ENCODE data around the gene USP9X.
"Not testable (repeated sequence)": the region's sequence is repeated elsewhere in the genome, so short reads cannot be mapped to it uniquely, and the experiment has no call there.

USP9X gene

DNA sequence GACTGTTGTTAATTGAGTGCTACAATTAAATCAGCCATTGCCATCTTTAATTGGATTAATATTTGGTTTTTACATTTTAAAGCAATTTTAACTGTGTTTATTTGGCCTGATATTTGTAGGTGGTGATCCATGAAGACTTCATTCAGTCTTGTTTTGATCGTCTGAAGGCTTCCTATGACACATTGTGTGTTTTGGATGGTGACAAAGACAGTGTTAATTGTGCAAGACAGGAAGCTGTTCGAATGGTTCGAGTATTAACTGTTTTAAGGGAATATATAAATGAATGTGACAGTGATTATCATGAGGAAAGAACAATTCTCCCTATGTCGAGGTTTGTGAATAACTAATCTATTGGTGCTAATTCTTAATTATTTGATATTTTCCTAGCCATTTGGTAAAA lies 82.6 kb downstream of the USP9X start:
- peaks cover 39 to 43% of the 10 kb centered on the region in 2 donors for H3K36me3 ChIP-seq (ENCODE audit: control insufficient read depth in 2 of 2, insufficient read depth in 2 of 2, low read length in 2 of 2)
- H3K9me3 ChIP-seq (ENCODE audit: control insufficient read depth in 2 of 2, low read length in 2 of 2), result no peaks in the 10 kb centered on the region
- H3K27ac ChIP-seq (ENCODE audit: low read depth in 2 of 2, low read length in 2 of 2), result no peak overlapping the region
- H3K9ac ChIP-seq (ENCODE audit: low read depth in 1 of 2, low read length in 2 of 2), result no peak overlapping the region
- no peaks in the 10 kb centered on the region for H3K27me3 ChIP-seq (ENCODE audit: control insufficient read depth in 2 of 2, insufficient read depth in 2 of 2, low read length in 2 of 2)
- no peaks in the 10 kb centered on the region for H3K4me1 ChIP-seq (ENCODE audit: control insufficient read depth in 2 of 2, insufficient read depth in 2 of 2, low read length in 2 of 2)
- H3K4me3 ChIP-seq (ENCODE audit: low read length in 2 of 2), result no peak overlapping the region

DNA sequence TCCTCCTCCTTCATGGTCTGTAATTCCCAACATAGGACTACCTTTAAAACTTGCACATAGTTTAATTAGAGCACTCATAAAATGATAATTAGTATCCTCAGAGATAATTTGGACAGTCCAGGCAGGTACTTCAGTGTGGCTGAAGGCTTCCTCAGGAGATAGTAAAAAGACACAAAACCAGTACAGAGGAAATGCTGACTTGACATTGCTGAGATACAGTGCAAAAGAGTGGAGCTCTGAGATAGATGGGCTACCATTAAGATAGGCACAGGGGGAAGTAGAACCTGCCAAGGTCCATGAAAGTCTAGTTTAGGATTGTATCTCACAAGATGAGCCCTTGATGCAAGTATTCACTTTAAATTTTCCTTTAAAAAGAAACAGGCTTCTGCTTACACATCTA lies 91.0 kb downstream of the USP9X start:
- no peaks in the 10 kb centered on the region for H3K27me3 ChIP-seq (ENCODE audit: control insufficient read depth in 2 of 2, insufficient read depth in 2 of 2, low read length in 2 of 2)
- H3K9me3 ChIP-seq (ENCODE audit: control insufficient read depth in 2 of 2, low read length in 2 of 2), result no peaks in the 10 kb centered on the region
- no peak overlapping the region for H3K9ac ChIP-seq (ENCODE audit: low read depth in 1 of 2, low read length in 2 of 2)
- peaks cover 3% of the 10 kb centered on the region in 2 donors for H3K4me1 ChIP-seq (ENCODE audit: control insufficient read depth in 2 of 2, insufficient read depth in 2 of 2, low read length in 2 of 2)
- H3K4me3 ChIP-seq (ENCODE audit: low read length in 2 of 2), result no peak overlapping the region
- no peak overlapping the region for H3K27ac ChIP-seq (ENCODE audit: low read depth in 2 of 2, low read length in 2 of 2)
- H3K36me3 ChIP-seq (ENCODE audit: control insufficient read depth in 2 of 2, insufficient read depth in 2 of 2, low read length in 2 of 2), result peaks cover 3 to 16% of the 10 kb centered on the region in 2 donors

GRCh38 chrX:41177297-41177696 lies 92.1 kb downstream of the USP9X start:
- Histone ChIP-seq H3K9me3 (ENCODE audit: control insufficient read depth in 2 of 2, low read length in 2 of 2) (no peaks in the 10 kb centered on the region), H3K9ac (ENCODE audit: low read depth in 1 of 2, low read length in 2 of 2) (no peak overlapping the region), H3K27me3 (ENCODE audit: control insufficient read depth in 2 of 2, insufficient read depth in 2 of 2, low read length in 2 of 2) (no peaks in the 10 kb centered on the region), H3K4me1 (ENCODE audit: control insufficient read depth in 2 of 2, insufficient read depth in 2 of 2, low read length in 2 of 2) (peaks cover 3% of the 10 kb centered on the region in 2 donors), H3K36me3 (ENCODE audit: control insufficient read depth in 2 of 2, insufficient read depth in 2 of 2, low read length in 2 of 2) (peaks cover 0 to 12% of the 10 kb centered on the region in 2 donors), H3K27ac (ENCODE audit: low read depth in 2 of 2, low read length in 2 of 2) (no peak overlapping the region), H3K4me3 (ENCODE audit: low read length in 2 of 2) (no peak overlapping the region)

DNA sequence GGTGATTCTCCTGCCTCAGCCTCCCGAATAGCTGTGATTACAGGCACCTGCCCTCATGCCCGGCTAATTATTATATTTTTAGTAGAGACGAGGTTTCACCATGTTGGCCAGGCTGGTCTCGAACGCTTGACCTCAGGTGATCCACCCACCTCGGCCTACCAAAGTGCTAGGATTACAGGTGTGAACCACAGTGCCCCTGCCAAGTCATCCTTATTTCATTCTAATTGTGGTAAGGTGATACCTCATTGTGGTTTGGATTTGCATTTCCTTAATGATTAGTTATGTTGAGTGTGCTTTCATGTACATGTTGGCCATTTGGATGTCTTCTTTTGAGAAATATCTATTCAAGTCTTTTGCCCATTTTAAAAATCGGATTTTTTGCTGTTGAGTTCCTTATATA lies 93.0 kb downstream of the USP9X start:
- Histone ChIP-seq H3K36me3 (ENCODE audit: control insufficient read depth in 2 of 2, insufficient read depth in 2 of 2, low read length in 2 of 2) (peaks cover 0 to 10% of the 10 kb centered on the region in 2 donors), H3K4me1 (ENCODE audit: control insufficient read depth in 2 of 2, insufficient read depth in 2 of 2, low read length in 2 of 2) (peaks cover 3% of the 10 kb centered on the region in 2 donors), H3K4me3 (ENCODE audit: low read length in 2 of 2) (no peak overlapping the region), H3K9ac (ENCODE audit: low read depth in 1 of 2, low read length in 2 of 2) (no peak overlapping the region), H3K27ac (ENCODE audit: low read depth in 2 of 2, low read length in 2 of 2) (no peak overlapping the region), H3K9me3 (ENCODE audit: control insufficient read depth in 2 of 2, low read length in 2 of 2) (no peaks in the 10 kb centered on the region), H3K27me3 (ENCODE audit: control insufficient read depth in 2 of 2, insufficient read depth in 2 of 2, low read length in 2 of 2) (no peaks in the 10 kb centered on the region)

- H3K9ac ChIP-seq (ENCODE audit: low read depth in 1 of 2, low read length in 2 of 2), result no peak overlapping the region
- H3K4me1 ChIP-seq (ENCODE audit: control insufficient read depth in 2 of 2, insufficient read depth in 2 of 2, low read length in 2 of 2), result peaks cover 3% of the 10 kb centered on the region in 2 donors
- no peak overlapping the region for H3K27ac ChIP-seq (ENCODE audit: low read depth in 2 of 2, low read length in 2 of 2)
- no peak overlapping the region for H3K4me3 ChIP-seq (ENCODE audit: low read length in 2 of 2)
- no peaks in the 10 kb centered on the region for H3K27me3 ChIP-seq (ENCODE audit: control insufficient read depth in 2 of 2, insufficient read depth in 2 of 2, low read length in 2 of 2)
- peaks cover 5 to 11% of the 10 kb centered on the region in 2 donors for H3K36me3 ChIP-seq (ENCODE audit: control insufficient read depth in 2 of 2, insufficient read depth in 2 of 2, low read length in 2 of 2)
- H3K9me3 ChIP-seq (ENCODE audit: control insufficient read depth in 2 of 2, low read length in 2 of 2), result no peaks in the 10 kb centered on the region
These were observed 95.1 kb downstream of the USP9X start for GRCh38 chrX:41180194-41180908.

GRCh38 chrX:41184312-41184711 lies 99.1 kb downstream of the USP9X start:
- Histone ChIP-seq H3K36me3 (ENCODE audit: control insufficient read depth in 2 of 2, insufficient read depth in 2 of 2, low read length in 2 of 2) (peaks cover 23 to 25% of the 10 kb centered on the region in 2 donors), H3K9me3 (ENCODE audit: control insufficient read depth in 2 of 2, low read length in 2 of 2) (no peaks in the 10 kb centered on the region), H3K4me3 (ENCODE audit: low read length in 2 of 2) (no peak overlapping the region), H3K4me1 (ENCODE audit: control insufficient read depth in 2 of 2, insufficient read depth in 2 of 2, low read length in 2 of 2) (peaks cover 3% of the 10 kb centered on the region in 2 donors), H3K27ac (ENCODE audit: low read depth in 2 of 2, low read length in 2 of 2) (no peak overlapping the region), H3K9ac (ENCODE audit: low read depth in 1 of 2, low read length in 2 of 2) (no peak overlapping the region), H3K27me3 (ENCODE audit: control insufficient read depth in 2 of 2, insufficient read depth in 2 of 2, low read length in 2 of 2) (no peaks in the 10 kb centered on the region)

GRCh38 chrX:41186946-41187345 lies 101.7 kb downstream of the USP9X start:
- peaks cover 31 to 40% of the 10 kb centered on the region in 2 donors for H3K36me3 ChIP-seq (ENCODE audit: control insufficient read depth in 2 of 2, insufficient read depth in 2 of 2, low read length in 2 of 2)
- not testable (repeated sequence) for H3K9me3 ChIP-seq (ENCODE audit: control insufficient read depth in 2 of 2, low read length in 2 of 2); H3K9ac ChIP-seq (ENCODE audit: low read depth in 1 of 2, low read length in 2 of 2); H3K27ac ChIP-seq (ENCODE audit: low read depth in 2 of 2, low read length in 2 of 2); H3K4me1 ChIP-seq (ENCODE audit: control insufficient read depth in 2 of 2, insufficient read depth in 2 of 2, low read length in 2 of 2); H3K27me3 ChIP-seq (ENCODE audit: control insufficient read depth in 2 of 2, insufficient read depth in 2 of 2, low read length in 2 of 2); H3K4me3 ChIP-seq (ENCODE audit: low read length in 2 of 2)

GRCh38 chrX:41189156-41189555 lies 103.9 kb downstream of the USP9X start:
- H3K9me3 ChIP-seq (ENCODE audit: control insufficient read depth in 2 of 2, low read length in 2 of 2), result no peaks in the 10 kb centered on the region
- H3K36me3 ChIP-seq (ENCODE audit: control insufficient read depth in 2 of 2, insufficient read depth in 2 of 2, low read length in 2 of 2), result peaks cover 28 to 45% of the 10 kb centered on the region in 2 donors
- no peak overlapping the region for H3K4me3 ChIP-seq (ENCODE audit: low read length in 2 of 2)
- H3K27me3 ChIP-seq (ENCODE audit: control insufficient read depth in 2 of 2, insufficient read depth in 2 of 2, low read length in 2 of 2), result no peaks in the 10 kb centered on the region
- H3K27ac ChIP-seq (ENCODE audit: low read depth in 2 of 2, low read length in 2 of 2), result no peak overlapping the region
- H3K4me1 ChIP-seq (ENCODE audit: control insufficient read depth in 2 of 2, insufficient read depth in 2 of 2, low read length in 2 of 2), result no peaks in the 10 kb centered on the region
- H3K9ac ChIP-seq (ENCODE audit: low read depth in 1 of 2, low read length in 2 of 2), result no peak overlapping the region

- H3K27ac ChIP-seq (ENCODE audit: low read depth in 2 of 2, low read length in 2 of 2), result no peak overlapping the region
- no peak overlapping the region for H3K4me3 ChIP-seq (ENCODE audit: low read length in 2 of 2)
- H3K9ac ChIP-seq (ENCODE audit: low read depth in 1 of 2, low read length in 2 of 2), result no peak overlapping the region
- no peaks in the 10 kb centered on the region for H3K4me1 ChIP-seq (ENCODE audit: control insufficient read depth in 2 of 2, insufficient read depth in 2 of 2, low read length in 2 of 2)
- H3K36me3 ChIP-seq (ENCODE audit: control insufficient read depth in 2 of 2, insufficient read depth in 2 of 2, low read length in 2 of 2), result peaks cover 17 to 40% of the 10 kb centered on the region in 2 donors
- H3K27me3 ChIP-seq (ENCODE audit: control insufficient read depth in 2 of 2, insufficient read depth in 2 of 2, low read length in 2 of 2), result no peaks in the 10 kb centered on the region
- no peaks in the 10 kb centered on the region for H3K9me3 ChIP-seq (ENCODE audit: control insufficient read depth in 2 of 2, low read length in 2 of 2)
These were observed 107.6 kb downstream of the USP9X start for GRCh38 chrX:41192880-41193279.

DNA sequence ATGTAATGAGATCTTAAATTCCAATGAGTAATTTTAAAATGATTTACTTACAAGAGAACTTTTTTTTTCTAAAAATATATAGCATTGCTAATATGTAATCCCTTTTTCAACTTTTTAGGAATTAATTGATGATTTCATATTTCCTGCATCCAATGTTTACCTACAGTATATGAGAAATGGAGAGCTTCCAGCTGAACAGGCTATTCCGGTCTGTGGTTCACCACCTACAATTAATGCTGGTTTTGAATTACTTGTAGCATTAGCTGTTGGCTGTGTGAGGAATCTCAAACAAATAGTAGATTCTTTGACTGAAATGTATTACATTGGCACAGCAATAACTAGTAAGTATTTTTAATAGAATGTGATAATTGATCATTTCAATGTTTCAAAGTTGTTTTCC lies 113.2 kb downstream of the USP9X start:
- Histone ChIP-seq H3K4me3 (ENCODE audit: low read length in 2 of 2) (no peak overlapping the region), H3K36me3 (ENCODE audit: control insufficient read depth in 2 of 2, insufficient read depth in 2 of 2, low read length in 2 of 2) (peaks cover 19 to 34% of the 10 kb centered on the region in 2 donors), H3K27ac (ENCODE audit: low read depth in 2 of 2, low read length in 2 of 2) (no peak overlapping the region), H3K27me3 (ENCODE audit: control insufficient read depth in 2 of 2, insufficient read depth in 2 of 2, low read length in 2 of 2) (no peaks in the 10 kb centered on the region), H3K4me1 (ENCODE audit: control insufficient read depth in 2 of 2, insufficient read depth in 2 of 2, low read length in 2 of 2) (no peaks in the 10 kb centered on the region), H3K9me3 (ENCODE audit: control insufficient read depth in 2 of 2, low read length in 2 of 2) (no peaks in the 10 kb centered on the region), H3K9ac (ENCODE audit: low read depth in 1 of 2, low read length in 2 of 2) (no peak overlapping the region)
